Activated CD8-positive, alpha-beta memory T cell treated with anti-CD3 and anti-CD28 coated beads for 48 hours (primary cell): ENCODE data around the gene RRP15.

Experiments used
- DNase-seq, 3 experiments: peaks; one replicate each; pipeline ENCODE4 v3.0.0-alpha.2; 2020; ENCODE audit warnings: low read depth in 2 of 3, low spot score in 2 of 3

The RRP15 gene

DNA sequence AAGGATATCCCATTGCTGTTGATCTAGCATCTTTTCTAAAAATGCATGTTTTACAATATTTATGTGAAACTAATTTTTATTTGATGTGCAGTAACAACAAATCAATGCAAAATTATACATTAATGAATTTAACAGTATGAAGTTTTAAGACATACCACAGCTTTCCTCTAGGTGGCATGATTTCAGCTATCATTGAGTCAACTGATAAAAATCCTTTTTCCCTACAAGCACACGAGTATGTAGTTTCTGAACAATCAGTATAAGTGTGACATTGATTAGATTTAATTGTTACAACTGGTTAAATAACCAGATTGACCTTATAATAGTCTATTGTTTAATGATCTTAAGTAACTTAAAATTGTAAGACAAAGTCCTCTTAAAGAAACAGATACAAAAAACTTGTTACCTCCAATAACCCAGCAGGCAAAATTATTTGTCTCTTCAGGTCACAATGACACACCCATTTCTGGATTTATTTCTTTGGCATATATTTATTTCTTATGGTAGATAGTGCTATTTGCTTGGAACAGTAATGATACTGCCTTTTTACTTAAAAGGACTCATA lies 54.3 kb downstream of the RRP15 start:
- no peak for DNase-seq

- no peak for DNase-seq
Observed at GRCh38 chr1:218341325-218341724, 56.2 kb downstream of the RRP15 start.

- no peak for DNase-seq
Observed at GRCh38 chr1:218342091-218342490, 57.0 kb downstream of the RRP15 start.

GRCh38 chr1:218344814-218345672 lies 60.0 kb downstream of the RRP15 start, which contains the start of gene TGFB2:
TSS of gene TGFB2 (plus strand) at chr1:218345336. CDS start at chr1:218346702, 1,366 bp downstream.
- DNase-seq = no peak

DNA sequence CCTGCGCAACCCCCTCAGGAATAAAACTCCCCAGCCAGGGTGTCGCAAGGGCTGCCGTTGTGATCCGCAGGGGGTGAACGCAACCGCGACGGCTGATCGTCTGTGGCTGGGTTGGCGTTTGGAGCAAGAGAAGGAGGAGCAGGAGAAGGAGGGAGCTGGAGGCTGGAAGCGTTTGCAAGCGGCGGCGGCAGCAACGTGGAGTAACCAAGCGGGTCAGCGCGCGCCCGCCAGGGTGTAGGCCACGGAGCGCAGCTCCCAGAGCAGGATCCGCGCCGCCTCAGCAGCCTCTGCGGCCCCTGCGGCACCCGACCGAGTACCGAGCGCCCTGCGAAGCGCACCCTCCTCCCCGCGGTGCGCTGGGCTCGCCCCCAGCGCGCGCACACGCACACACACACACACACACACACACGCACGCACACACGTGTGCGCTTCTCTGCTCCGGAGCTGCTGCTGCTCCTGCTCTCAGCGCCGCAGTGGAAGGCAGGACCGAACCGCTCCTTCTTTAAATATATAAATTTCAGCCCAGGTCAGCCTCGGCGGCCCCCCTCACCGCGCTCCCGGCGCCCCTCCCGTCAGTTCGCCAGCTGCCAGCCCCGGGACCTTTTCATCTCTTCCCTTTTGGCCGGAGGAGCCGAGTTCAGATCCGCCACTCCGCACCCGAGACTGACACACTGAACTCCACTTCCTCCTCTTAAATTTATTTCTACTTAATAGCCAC lies 60.7 kb downstream of the RRP15 start:
- DNase-seq = no peak

DNA sequence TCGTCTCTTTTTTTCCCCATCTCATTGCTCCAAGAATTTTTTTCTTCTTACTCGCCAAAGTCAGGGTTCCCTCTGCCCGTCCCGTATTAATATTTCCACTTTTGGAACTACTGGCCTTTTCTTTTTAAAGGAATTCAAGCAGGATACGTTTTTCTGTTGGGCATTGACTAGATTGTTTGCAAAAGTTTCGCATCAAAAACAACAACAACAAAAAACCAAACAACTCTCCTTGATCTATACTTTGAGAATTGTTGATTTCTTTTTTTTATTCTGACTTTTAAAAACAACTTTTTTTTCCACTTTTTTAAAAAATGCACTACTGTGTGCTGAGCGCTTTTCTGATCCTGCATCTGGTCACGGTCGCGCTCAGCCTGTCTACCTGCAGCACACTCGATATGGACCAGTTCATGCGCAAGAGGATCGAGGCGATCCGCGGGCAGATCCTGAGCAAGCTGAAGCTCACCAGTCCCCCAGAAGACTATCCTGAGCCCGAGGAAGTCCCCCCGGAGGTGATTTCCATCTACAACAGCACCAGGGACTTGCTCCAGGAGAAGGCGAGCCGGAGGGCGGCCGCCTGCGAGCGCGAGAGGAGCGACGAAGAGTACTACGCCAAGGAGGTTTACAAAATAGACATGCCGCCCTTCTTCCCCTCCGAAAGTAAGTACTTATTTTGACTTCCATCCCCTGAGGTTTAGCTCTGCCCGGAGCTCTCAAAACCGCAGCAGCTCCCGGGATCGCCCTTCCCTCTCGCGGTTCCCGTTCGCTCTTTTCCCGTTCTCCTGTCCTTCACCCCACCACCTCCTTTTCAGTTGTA lies 61.5 kb downstream of the RRP15 start:
- no peak for DNase-seq

- DNase-seq = no peak
Observed at GRCh38 chr1:218347336-218347722, 62.2 kb downstream of the RRP15 start.

- no peak for DNase-seq
Observed at GRCh38 chr1:218347723-218348627, 62.9 kb downstream of the RRP15 start.

GRCh38 chr1:218348628-218349071 lies 63.6 kb downstream of the RRP15 start:
- DNase-seq = no peak

DNA sequence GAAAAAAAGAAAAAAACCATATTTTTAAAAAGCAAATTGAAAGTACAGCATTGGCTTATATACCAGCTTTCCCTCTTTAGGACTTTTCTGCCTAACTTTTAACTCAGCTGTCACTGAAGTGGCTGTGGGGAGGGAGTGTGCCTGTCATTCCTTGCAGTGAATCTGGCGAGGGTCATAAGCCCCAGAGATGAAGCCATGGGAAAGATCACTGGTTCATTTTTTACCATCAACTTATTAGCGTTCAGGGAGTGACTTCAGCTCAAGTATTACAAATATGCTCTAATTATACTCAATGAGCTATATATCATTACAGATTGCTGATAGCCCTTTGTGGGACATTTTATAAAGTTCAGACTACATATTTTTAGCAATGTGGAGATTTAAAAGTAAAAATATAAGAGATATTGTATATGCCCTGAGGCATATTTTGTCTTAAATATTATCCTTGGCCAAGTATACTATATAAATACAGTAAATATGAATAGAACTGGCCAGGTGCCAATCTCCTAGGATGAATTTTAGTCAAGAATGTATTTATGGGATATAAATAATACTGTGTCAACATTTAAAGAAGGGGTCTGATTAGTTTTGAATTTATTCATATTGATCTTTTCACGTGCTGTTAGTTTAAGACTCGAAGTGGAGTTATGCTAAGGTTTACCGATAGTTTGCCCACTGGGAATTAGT lies 64.4 kb downstream of the RRP15 start:
- DNase-seq = no peak

DNA sequence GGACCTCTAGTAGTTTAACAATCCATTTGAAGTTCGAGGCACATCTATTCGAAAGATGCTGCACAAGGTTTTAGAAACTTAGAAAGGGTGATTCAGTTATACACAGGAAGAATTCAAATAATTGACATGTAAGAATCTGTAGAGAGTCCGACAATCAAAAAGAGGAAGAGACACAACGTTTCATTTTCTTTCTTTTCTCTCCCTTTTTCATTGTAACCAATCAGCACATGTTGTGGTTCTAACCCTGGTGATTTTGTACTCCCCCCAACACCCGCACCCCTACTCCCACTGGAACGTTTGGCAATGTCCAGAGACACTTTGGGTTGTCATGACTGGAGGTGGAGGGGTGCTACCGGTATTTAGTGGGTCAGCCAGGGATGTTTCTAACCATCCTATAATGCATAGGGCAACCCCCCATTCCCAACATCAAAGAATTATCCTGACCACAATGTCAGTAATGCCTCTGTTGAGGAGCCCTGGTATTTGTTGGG lies 65.0 kb downstream of the RRP15 start:
- no peak for DNase-seq

- no peak for DNase-seq
Observed at GRCh38 chr1:218350801-218351266, 65.7 kb downstream of the RRP15 start.

DNA sequence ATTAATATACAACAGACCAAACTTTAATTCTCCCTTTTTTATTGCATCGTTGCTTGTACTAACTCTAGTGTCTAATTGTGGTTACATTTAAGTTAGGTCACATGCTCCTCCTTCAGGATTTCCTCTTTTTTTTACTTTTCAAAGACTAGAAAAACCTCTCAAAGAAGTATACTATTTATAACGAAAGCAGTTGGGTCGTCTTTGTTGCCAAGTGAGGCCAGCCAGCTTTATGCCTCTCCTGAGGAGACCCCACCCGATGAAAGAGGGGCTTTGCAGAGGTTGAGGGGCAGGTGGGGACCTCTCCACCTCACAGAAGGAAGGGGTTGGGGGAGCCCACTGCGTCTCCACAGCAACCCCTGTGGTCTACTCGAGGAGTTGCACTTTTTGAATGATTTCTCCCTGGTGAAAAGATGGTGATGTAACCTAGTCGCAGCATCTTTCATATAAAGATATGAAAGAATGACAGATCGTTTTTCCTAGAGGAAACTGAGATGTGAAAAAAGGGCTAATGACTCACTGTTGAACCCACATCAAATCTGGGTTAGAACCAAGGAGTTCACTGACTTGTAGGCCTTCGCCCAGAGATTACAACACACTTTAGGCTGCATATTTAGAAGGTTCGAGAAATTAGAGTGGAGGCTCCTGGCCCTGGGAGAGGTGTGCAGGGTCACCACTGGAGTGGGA lies 66.4 kb downstream of the RRP15 start:
- no peak for DNase-seq

GRCh38 chr1:218352075-218352438 lies 67.0 kb downstream of the RRP15 start:
- no peak for DNase-seq

DNA sequence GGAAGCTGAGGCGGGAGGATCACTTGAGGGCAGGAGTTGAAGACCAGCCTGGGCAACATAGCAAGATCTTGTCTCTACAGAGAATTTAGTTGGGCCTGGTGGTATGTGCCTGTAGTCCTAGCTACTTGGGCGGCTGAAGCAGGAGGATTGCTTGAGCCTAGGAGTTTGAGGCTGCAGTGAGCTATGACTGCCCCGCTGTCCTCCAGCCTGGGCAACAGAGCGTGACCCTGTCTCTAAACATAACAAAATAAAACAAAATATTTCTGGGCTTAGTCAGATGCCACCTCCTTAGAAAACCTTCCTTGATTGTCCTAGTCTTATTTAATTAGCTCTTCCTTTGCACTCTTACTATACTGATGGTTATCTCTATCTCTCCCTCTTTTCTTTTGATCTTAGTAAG lies 68.6 kb downstream of the RRP15 start:
- DNase-seq = no peak

DNA sequence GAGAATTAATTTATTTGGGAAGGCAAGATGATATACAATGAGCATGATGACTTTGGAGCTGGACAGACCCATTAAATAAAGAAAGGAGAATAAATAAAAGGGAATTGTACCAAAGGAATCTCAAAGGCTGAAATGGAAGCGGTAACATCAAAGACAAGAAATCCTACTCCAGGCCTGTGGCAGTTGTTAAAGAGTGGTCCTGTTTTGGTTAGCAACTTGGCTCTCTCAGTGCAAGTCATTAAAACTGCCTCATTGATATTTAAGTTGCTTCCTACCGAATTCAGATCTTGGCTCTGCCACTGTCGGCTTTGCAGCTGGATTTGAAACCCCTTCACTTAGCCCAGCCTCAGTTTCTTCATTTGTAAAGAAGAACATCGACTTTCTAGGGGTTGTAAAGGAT lies 70.2 kb downstream of the RRP15 start:
- no peak for DNase-seq

DNA sequence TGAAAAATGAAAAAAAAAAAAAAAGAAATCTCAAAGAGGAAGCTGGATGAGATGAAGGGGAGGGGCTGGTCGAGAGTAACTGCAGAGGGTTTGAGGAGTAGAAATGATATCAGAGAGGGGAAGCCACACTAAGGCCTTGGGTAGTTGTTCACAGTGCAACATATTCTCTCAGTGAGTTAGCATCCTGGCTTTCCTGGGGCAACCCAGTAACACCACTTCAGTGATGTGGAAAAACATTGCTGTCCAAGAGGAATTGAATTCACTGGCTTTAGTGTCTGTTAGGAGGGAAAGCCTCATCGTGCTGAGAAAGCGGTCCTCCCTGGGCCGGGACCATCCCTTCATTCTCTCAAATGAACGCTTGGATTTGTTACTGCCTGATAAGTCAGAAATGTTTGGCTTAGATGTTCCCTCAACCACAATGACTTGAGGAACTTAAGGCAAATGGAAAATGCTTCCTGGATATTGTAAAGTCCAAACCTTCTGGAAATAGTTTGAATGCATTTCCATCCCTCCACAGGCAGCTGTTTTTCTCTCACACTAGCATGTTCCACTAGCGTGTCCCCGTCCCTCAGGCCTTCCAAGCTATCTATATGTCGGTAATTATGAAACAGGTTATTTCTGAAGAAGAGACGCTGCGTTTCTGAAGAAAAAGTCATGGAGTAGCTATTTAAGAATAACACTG lies 72.3 kb downstream of the RRP15 start:
- no peak for DNase-seq

GRCh38 chr1:218357893-218358232 lies 72.8 kb downstream of the RRP15 start:
- no peak for DNase-seq
